Natural killer cell (primary cell): ENCODE results near the gene NIPBL. TPM values are rescaled to one million over a fixed set of nuclear protein-coding genes. Genes with fewer than 3 reads are reported as not detected.

Experiments
- ATAC-seq, 3 donors: fragments of 150-1000 bp in 2 of 3; fragments of 200-7000 bp in 1 of 3; cut with Tn5 transposase; 1 replicate in 1 of 3; 2 replicates in 2 of 3; pipeline ENCODE4 v1.10.0; 2021; ENCODE audit warnings: mild to moderate bottlenecking in 2 of 3, moderate library complexity in 2 of 3
- DNase-seq, 2 donors: peaks; one replicate each; pipeline versions ENCODE4 v3.0.0 to v3.0.0-alpha.2; 2013 to 2021; ENCODE audit warnings: mixed read lengths in 1 of 2
- H3K27ac ChIP-seq: one replicate; pipeline ENCODE4 v1.5.1; 2013; ENCODE audit warnings: mild to moderate bottlenecking, low read length
- H3K27me3 ChIP-seq: one replicate; pipeline ENCODE4 v1.6.1; 2013; ENCODE audit warnings: low read length; ENCODE audit not compliant: control insufficient read depth, insufficient read depth
- H3K36me3 ChIP-seq: one replicate; pipeline ENCODE4 v1.6.1; 2013; ENCODE audit warnings: low read length; ENCODE audit not compliant: control insufficient read depth, insufficient read depth
- H3K4me1 ChIP-seq: one replicate; pipeline ENCODE4 v1.6.1; 2013; ENCODE audit warnings: low read length; ENCODE audit not compliant: control insufficient read depth, insufficient read depth
- H3K4me3 ChIP-seq: one replicate; pipeline ENCODE4 v1.5.1; 2013; ENCODE audit warnings: low read length
- H3K9me3 ChIP-seq: one replicate; pipeline ENCODE4 v1.6.1; 2013; ENCODE audit warnings: low read length; ENCODE audit not compliant: control insufficient read depth, insufficient read depth
- H3K27ac Mint-ChIP-seq, 2 donors: one replicate each; pipeline ENCODE4 v1.8.0; 2022; ENCODE audit warnings: mild to moderate bottlenecking in 2 of 2, mixed read lengths in 2 of 2, moderate library complexity in 1 of 2
- H3K27me3 Mint-ChIP-seq, 2 donors: one replicate each; pipeline ENCODE4 v1.8.0; 2022; ENCODE audit warnings: low read depth in 2 of 2, mixed read lengths in 2 of 2
- H3K36me3 Mint-ChIP-seq: one replicate; pipeline ENCODE4 v1.8.0; 2022; ENCODE audit warnings: mixed read lengths
- H3K4me1 Mint-ChIP-seq, 2 donors: one replicate each; pipeline ENCODE4 v1.8.0; 2022; ENCODE audit warnings: mixed read lengths in 2 of 2
- H3K4me3 Mint-ChIP-seq: one replicate; pipeline ENCODE4 v1.8.0; 2022; ENCODE audit warnings: mild to moderate bottlenecking, moderate library complexity, mixed read lengths
- H3K9me3 Mint-ChIP-seq, 2 donors: one replicate each; pipeline ENCODE4 v1.8.0; 2022; ENCODE audit warnings: mixed read lengths in 2 of 2
- CTCF ChIP-seq: fragments of 200-600 bp; IDR thresholded peaks from one replicate; pipeline ENCODE4 v1.8.0; 2022; ENCODE audit warnings: antibody characterized with exemption
- WGBS: methylation state at CpG from one replicate; pipeline ENCODE4 v1.1.7; 2013; ENCODE audit warnings: missing lambda C conversion rate; ENCODE audit not compliant: insufficient coverage; 5-methylcytosine and 5-hydroxymethylcytosine counted together
- intact Hi-C: fragments of 100-400 bp; cut with micrococcal nuclease; formaldehyde crosslinking; loops from one replicate; pipeline ENCODE4 v1.14.2; 2022
- total RNA-seq, 4 donors: library from RNA; stranded (reverse); fragments of 120-200 nt in 1 of 4; gene quantifications; one replicate each; pipeline versions ENCODE4 v1.2.3 to v1.2.4, GENCODE V29; 2013 to 2022

The NIPBL gene
- total RNA-seq, 3 donors from 2014 or later (not counting 1 experiment from before 2014, with no cell fraction given): 137 to 153 (median 145) TPM

GRCh38 chr5:37044120-37044519 lies 167.6 kb downstream of the NIPBL start:
- no peaks in the 10 kb centered on the region for H3K4me1 Mint-ChIP-seq
- no peaks in the 10 kb centered on the region for H3K9me3 ChIP-seq
- no peaks in the 10 kb centered on the region for H3K27me3 Mint-ChIP-seq
- TF ChIP-seq CTCF: no peak
- H3K36me3 Mint-ChIP-seq: no peaks in the 10 kb centered on the region
- no peak overlapping the region for H3K4me3 ChIP-seq
- H3K36me3 ChIP-seq: peaks cover 60% of the 10 kb centered on the region
- no peaks in the 10 kb centered on the region for H3K4me1 ChIP-seq
- H3K27ac Mint-ChIP-seq: no peak overlapping the region
- intact Hi-C loops: no loop called here
- no peak overlapping the region for H3K27ac ChIP-seq
- no peak for DNase-seq
- H3K9me3 Mint-ChIP-seq: no peaks in the 10 kb centered on the region
- H3K27me3 ChIP-seq: no peaks in the 10 kb centered on the region
- no peak for ATAC-seq
- H3K4me3 Mint-ChIP-seq: no peak overlapping the region
- WGBS: 100% methylated on average over 2 of the region's 4 CpGs

- Histone ChIP-seq H3K4me1 (no peaks in the 10 kb centered on the region), H3K27me3 (no peaks in the 10 kb centered on the region), H3K36me3 (peaks cover 66% of the 10 kb centered on the region), H3K27ac (no peak overlapping the region), H3K9me3 (no peaks in the 10 kb centered on the region), H3K4me3 (no peak overlapping the region)
- Mint-ChIP-seq H3K27me3 (no peaks in the 10 kb centered on the region), H3K4me1 (no peaks in the 10 kb centered on the region), H3K4me3 (no peak overlapping the region), H3K9me3 (no peaks in the 10 kb centered on the region), H3K36me3 (peaks cover 6% of the 10 kb centered on the region), H3K27ac (peak overlapping the region in 1 of 2 donors; percentile 31)
- intact Hi-C loops: no loop called here
- no peak for TF ChIP-seq CTCF
- no peak for DNase-seq
- WGBS: 91% methylated on average over 1 of the region's 2 CpGs
- ATAC-seq: no peak
These were observed 169.1 kb downstream of the NIPBL start for GRCh38 chr5:37045703-37046102.

- H3K36me3 ChIP-seq: peaks cover 85% of the 10 kb centered on the region
- H3K9me3 ChIP-seq: no peaks in the 10 kb centered on the region
- Mint-ChIP-seq H3K27me3 (no peaks in the 10 kb centered on the region), H3K9me3 (no peaks in the 10 kb centered on the region), H3K27ac (no peak overlapping the region), H3K4me1 (no peaks in the 10 kb centered on the region), H3K4me3 (no peak overlapping the region), H3K36me3 (peaks cover 12% of the 10 kb centered on the region)
- H3K4me1 ChIP-seq: no peaks in the 10 kb centered on the region
- no peaks in the 10 kb centered on the region for H3K27me3 ChIP-seq
- no peak overlapping the region for H3K4me3 ChIP-seq
- H3K27ac ChIP-seq: no peak overlapping the region
- intact Hi-C loops: no loop called here
- DNase-seq (no peak), ATAC-seq (no peak)
- no peak for TF ChIP-seq CTCF
These were observed 171.4 kb downstream of the NIPBL start for GRCh38 chr5:37047947-37048346.

- intact Hi-C loops: no loop called here
- no peak for TF ChIP-seq CTCF
- DNase-seq: no peak
- Mint-ChIP-seq H3K27me3 (no peaks in the 10 kb centered on the region), H3K4me1 (peaks cover 0 to 4% of the 10 kb centered on the region in 2 donors), H3K4me3 (no peak overlapping the region), H3K36me3 (peaks cover 31% of the 10 kb centered on the region), H3K27ac (peak overlapping the region; percentile 0 to 4), H3K9me3 (no peaks in the 10 kb centered on the region)
- peaks cover 72% of the 10 kb centered on the region for H3K36me3 ChIP-seq
- no peak for ATAC-seq
- H3K4me1 ChIP-seq: no peaks in the 10 kb centered on the region
- H3K27me3 ChIP-seq: no peaks in the 10 kb centered on the region
- no peak overlapping the region for H3K27ac ChIP-seq
- H3K4me3 ChIP-seq: no peak overlapping the region
- WGBS: 100% methylated on average over 2 of the region's 2 CpGs
- H3K9me3 ChIP-seq: no peaks in the 10 kb centered on the region
These were observed 177.8 kb downstream of the NIPBL start for GRCh38 chr5:37054391-37054790.
